Measurements from ENCODE around the gene CHSY1. TPM values are rescaled to one million over a fixed set of nuclear protein-coding genes. Genes with fewer than 3 reads are reported as not detected.

The CHSY1 gene
- total RNA-seq, 4 donors from 2014 or later: 25.6 to 62.8 (median 46.0) TPM

Other genes with a start within 250 kb of the CHSY1 start
- gene SELENOS, start 25.4 kb upstream of the CHSY1 start, total RNA-seq: 10 to 100 TPM; 36.9 to 90.0 (median 56.3) TPM
- 10 to 100 TPM in 3 of 4 donors, 1 to 10 TPM in 1; 3.2 to 56.4 (median 25.7) TPM for gene SNRPA1, start 43.2 kb upstream of the CHSY1 start, total RNA-seq
- gene PCSK6, start 237.7 kb upstream of the CHSY1 start, total RNA-seq: 10 to 100 TPM in 2 of 4 donors, 1 to 10 TPM in 2; 1.4 to 12.8 (median 6.9) TPM

Data from uterus (tissue), 4 donors.